Glutamatergic neuron (in vitro differentiated cells): Measurements from ENCODE around the gene NR3C2. TPM values are rescaled to one million over a fixed set of nuclear protein-coding genes. Genes with fewer than 3 reads are reported as not detected.

Experiments used
- DNase-seq: peaks from one replicate; pipeline ENCODE4 v3.0.0; 2022
- H3K27ac Mint-ChIP-seq: one replicate; pipeline ENCODE4 v1.8.0; 2020; ENCODE audit warnings: mild to moderate bottlenecking, mixed read lengths, inconsistent platforms; ENCODE audit not compliant: unreplicated experiment
- H3K27me3 Mint-ChIP-seq: one replicate; pipeline ENCODE4 v1.8.0; 2020; ENCODE audit warnings: mild to moderate bottlenecking, moderate library complexity, mixed read lengths, inconsistent platforms; ENCODE audit not compliant: unreplicated experiment
- H3K36me3 Mint-ChIP-seq: one replicate; pipeline ENCODE4 v1.8.0; 2020; ENCODE audit warnings: mild to moderate bottlenecking, mixed read lengths, inconsistent platforms; ENCODE audit not compliant: unreplicated experiment
- H3K4me1 Mint-ChIP-seq: one replicate; pipeline ENCODE4 v1.8.0; 2020; ENCODE audit warnings: mild to moderate bottlenecking, low read depth, mixed read lengths, inconsistent platforms; ENCODE audit not compliant: unreplicated experiment
- H3K4me3 Mint-ChIP-seq: one replicate; pipeline ENCODE4 v1.8.0; 2020; ENCODE audit warnings: mild to moderate bottlenecking, mixed read lengths, inconsistent platforms; ENCODE audit not compliant: unreplicated experiment
- H3K9me3 Mint-ChIP-seq: one replicate; pipeline ENCODE4 v1.8.0; 2020; ENCODE audit warnings: mild to moderate bottlenecking, moderate library complexity, mixed read lengths, inconsistent platforms; ENCODE audit not compliant: unreplicated experiment
- CTCF ChIP-seq: fragments of 200-600 bp; sonication (generic); IDR thresholded peaks from one replicate; pipeline ENCODE4 v1.5.0; 2021; ENCODE audit not compliant: partially characterized antibody, unreplicated experiment
- total RNA-seq: library from RNA; stranded (reverse); fragmentation: NEBNext Ultra II Directional; extraction: Animal tissue kit (Norgen Biotek cat#: 25700); gene quantifications from one replicate; pipeline ENCODE4 v1.2.1, GENCODE V29; 2021; ENCODE audit not compliant: unreplicated experiment

The NR3C2 gene
- total RNA-seq, 1 donor from 2014 or later: 0.29 TPM

- H3K9me3 Mint-ChIP-seq: peaks cover 3% of the 10 kb centered on the region
- no peaks in the 10 kb centered on the region for H3K27me3 Mint-ChIP-seq
- no peak overlapping the region for H3K27ac Mint-ChIP-seq
- no peak for TF ChIP-seq CTCF
- H3K4me1 Mint-ChIP-seq: no peaks in the 10 kb centered on the region
- no peak overlapping the region for H3K4me3 Mint-ChIP-seq
- DNase-seq: no peak
- no peaks in the 10 kb centered on the region for H3K36me3 Mint-ChIP-seq
These were observed 325.2 kb downstream of the NR3C2 start for GRCh38 chr4:148116969-148117368.

- H3K27me3 Mint-ChIP-seq: no peaks in the 10 kb centered on the region
- no peaks in the 10 kb centered on the region for H3K4me1 Mint-ChIP-seq
- H3K36me3 Mint-ChIP-seq: no peaks in the 10 kb centered on the region
- peaks cover 3% of the 10 kb centered on the region for H3K9me3 Mint-ChIP-seq
- H3K4me3 Mint-ChIP-seq: no peak overlapping the region
- DNase-seq: no peak
- no peak for TF ChIP-seq CTCF
- H3K27ac Mint-ChIP-seq: no peak overlapping the region
These were observed 325.9 kb downstream of the NR3C2 start for GRCh38 chr4:148116264-148116663.

- H3K4me3 Mint-ChIP-seq: no peak overlapping the region
- TF ChIP-seq CTCF: no peak
- no peaks in the 10 kb centered on the region for H3K36me3 Mint-ChIP-seq
- H3K9me3 Mint-ChIP-seq: peaks cover 4% of the 10 kb centered on the region
- no peak overlapping the region for H3K27ac Mint-ChIP-seq
- H3K4me1 Mint-ChIP-seq: no peaks in the 10 kb centered on the region
- no peak for DNase-seq
- H3K27me3 Mint-ChIP-seq: no peaks in the 10 kb centered on the region
These were observed 327.8 kb downstream of the NR3C2 start for GRCh38 chr4:148114436-148114835.

GRCh38 chr4:148112231-148112982 is 329.8 kb downstream of the NR3C2 start:
- DNase-seq: no peak
- no peak for TF ChIP-seq CTCF
- Mint-ChIP-seq H3K27ac (no peak overlapping the region), H3K4me3 (no peak overlapping the region), H3K36me3 (no peaks in the 10 kb centered on the region), H3K9me3 (peaks cover 3% of the 10 kb centered on the region), H3K27me3 (no peaks in the 10 kb centered on the region), H3K4me1 (no peaks in the 10 kb centered on the region)

GRCh38 chr4:148110169-148110568 is 332.0 kb downstream of the NR3C2 start:
- H3K4me1 Mint-ChIP-seq: no peaks in the 10 kb centered on the region
- no peaks in the 10 kb centered on the region for H3K27me3 Mint-ChIP-seq
- no peak for DNase-seq
- no peak for TF ChIP-seq CTCF
- peaks cover 4% of the 10 kb centered on the region for H3K9me3 Mint-ChIP-seq
- H3K36me3 Mint-ChIP-seq: no peaks in the 10 kb centered on the region
- H3K4me3 Mint-ChIP-seq: no peak overlapping the region
- H3K27ac Mint-ChIP-seq: no peak overlapping the region
